IMR-90 (cell line): ENCODE measurements around the gene C1orf116. TPM values are rescaled to one million over a fixed set of nuclear protein-coding genes. Genes with fewer than 3 reads are reported as not detected.
A peak's percentile ranks its signal among the peaks of the same experiment; 100 is the strongest.

Source experiments
- ATAC-seq: fragments of 200-7000 bp; cut with Tn5 transposase; 2 replicates; pipeline ENCODE4 v1.9.1; 2020; ENCODE audit warnings: low read depth, mild to moderate bottlenecking, moderate library complexity
- BruUV-seq: library from RNA; stranded (reverse); fragments of 400-500 nt; replicated peaks from 2 replicates; lab custom pipeline; 2021; lab: Mats Ljungman, UMichigan
- CTCF ChIA-PET: fragments of 300-600 bp; formaldehyde crosslinking; extraction: SDS; loops from one replicate; lab custom pipeline; 2021; ENCODE audit warnings: antibody characterized with exemption; lab: Yijun Ruan, JAX
- POLR2A ChIA-PET: fragments of 300-600 bp; sonication (Branson Sonifier 250); formaldehyde crosslinking; loops from one replicate; lab custom pipeline; 2022; ENCODE audit warnings: antibody characterized with exemption; ENCODE audit not compliant: unreplicated experiment; lab: Charles Lee
- DNase-seq: peaks from one replicate; pipeline ENCODE4 v3.0.0; 2013
- H2AFZ ChIP-seq: replicated peaks from 2 replicates; pipeline ENCODE3; 2013; ENCODE audit warnings: low read length, mild to moderate bottlenecking; ENCODE audit not compliant: poor library complexity
- H2AK5ac ChIP-seq: 2 replicates; pipeline ENCODE4 v1.6.1; 2013; ENCODE audit warnings: low read depth, low read length, inconsistent platforms
- H2AK9ac ChIP-seq: replicated peaks from 2 replicates; pipeline ENCODE3; 2013; ENCODE audit warnings: mild to moderate bottlenecking, low read depth, low read length, moderate library complexity; ENCODE audit not compliant: poor library complexity
- H2BK120ac ChIP-seq: 2 replicates; pipeline ENCODE4 v1.6.1; 2013; ENCODE audit warnings: low read depth, low read length, inconsistent platforms
- H2BK15ac ChIP-seq: 3 replicates; pipeline ENCODE4 v1.6.1; 2013; ENCODE audit warnings: low read depth, low read length, inconsistent platforms
- H2BK20ac ChIP-seq: 2 replicates; pipeline ENCODE4 v1.6.1; 2013; ENCODE audit warnings: low read depth, mild to moderate bottlenecking, inconsistent platforms, low read length, moderate library complexity
- H2BK5ac ChIP-seq: 2 replicates; pipeline ENCODE4 v1.6.1; 2013; ENCODE audit warnings: mild to moderate bottlenecking, low read depth, low read length, inconsistent platforms; ENCODE audit not compliant: poor library complexity, severe bottlenecking
- H3K14ac ChIP-seq: replicated peaks from 2 replicates; pipeline ENCODE4 v1.6.1; 2013; ENCODE audit warnings: low read depth, low read length, inconsistent platforms
- H3K18ac ChIP-seq: 2 replicates; pipeline ENCODE4 v1.6.1; 2013; ENCODE audit warnings: low read depth, low read length, control low read depth
- H3K23ac ChIP-seq: 2 replicates; pipeline ENCODE4 v1.6.1; 2013; ENCODE audit warnings: low read depth, low read length, inconsistent platforms
- H3K27ac ChIP-seq: 2 replicates; pipeline ENCODE4 v1.5.1; 2013; ENCODE audit warnings: mild to moderate bottlenecking, control low read depth, low read length; ENCODE audit not compliant: insufficient read depth
- H3K27me3 ChIP-seq: 2 replicates; pipeline ENCODE4 v1.6.1; 2013; ENCODE audit warnings: low read length; ENCODE audit not compliant: control insufficient read depth, insufficient read depth
- H3K36me3 ChIP-seq: 2 replicates; pipeline ENCODE4 v1.6.1; 2013; ENCODE audit warnings: low read length, mixed read lengths; ENCODE audit not compliant: control insufficient read depth, insufficient read depth
- H3K4ac ChIP-seq: 2 replicates; pipeline ENCODE4 v1.6.1; 2013; ENCODE audit warnings: low read depth, low read length, inconsistent platforms
- H3K4me1 ChIP-seq: 2 replicates; pipeline ENCODE4 v1.6.1; 2013; ENCODE audit warnings: low read length, mixed read lengths; ENCODE audit not compliant: control insufficient read depth, insufficient read depth
- H3K4me2 ChIP-seq: 2 replicates; pipeline ENCODE4 v1.6.1; 2013; ENCODE audit warnings: low read depth, mild to moderate bottlenecking, control low read depth, low read length, moderate library complexity
- H3K4me3 ChIP-seq: 2 replicates; pipeline ENCODE4 v1.5.1; 2013; ENCODE audit warnings: low read depth, mild to moderate bottlenecking, control low read depth, low read length, moderate library complexity; ENCODE audit not compliant: insufficient read depth
- H3K56ac ChIP-seq: 2 replicates; pipeline ENCODE4 v1.6.1; 2013; ENCODE audit warnings: low read length, inconsistent platforms; ENCODE audit not compliant: insufficient read depth; ENCODE audit errors: extremely low read depth
- H3K79me1 ChIP-seq, 2 experiments: 2 replicates each; pipeline ENCODE4 v1.6.1; 2013; ENCODE audit warnings: low read length in 2 of 2, inconsistent platforms in 1 of 2, low read depth in 1 of 2
- H3K9ac ChIP-seq: 2 replicates; pipeline ENCODE4 v1.6.1; 2013; ENCODE audit warnings: low read depth, low read length, control low read depth
- H3K9me1 ChIP-seq: 2 replicates; pipeline ENCODE4 v1.6.1; 2013; ENCODE audit warnings: low read length, inconsistent platforms; ENCODE audit not compliant: insufficient read depth
- H3K9me3 ChIP-seq: 2 replicates; pipeline ENCODE4 v1.6.1; 2013; ENCODE audit warnings: low read length; ENCODE audit not compliant: control insufficient read depth, insufficient read depth
- H4K20me1 ChIP-seq: 2 replicates; pipeline ENCODE4 v1.6.1; 2013; ENCODE audit warnings: low read length, inconsistent platforms; ENCODE audit not compliant: insufficient read depth
- H4K5ac ChIP-seq: 2 replicates; pipeline ENCODE4 v1.6.1; 2013; ENCODE audit warnings: mild to moderate bottlenecking, low read depth, low read length, control low read depth
- H4K8ac ChIP-seq, 2 experiments: 2 replicates each; pipeline ENCODE4 v1.6.1; 2013; ENCODE audit warnings: low read depth in 2 of 2, low read length in 2 of 2, control low read depth in 1 of 2, inconsistent platforms in 1 of 2
- H4K91ac ChIP-seq: 2 replicates; pipeline ENCODE4 v1.6.1; 2013; ENCODE audit warnings: low read depth, low read length, inconsistent platforms; ENCODE audit not compliant: insufficient read depth
- CEBPB ChIP-seq: IDR thresholded peaks from 2 replicates; pipeline ENCODE4 v1.6.1; 2012; ENCODE audit warnings: low read depth, low read length, improper control_type of control experiment
- CHD1 ChIP-seq: IDR thresholded peaks from 2 replicates; pipeline ENCODE4 v1.6.1; 2012; ENCODE audit warnings: low read depth, low read length, improper control_type of control experiment
- CTCF ChIP-seq: conservative IDR thresholded peaks from 2 replicates; pipeline ENCODE4 v1.5.1; 2012; ENCODE audit warnings: mild to moderate bottlenecking, low read depth, low read length, improper control_type of control experiment
- ELK1 ChIP-seq: fragments of 150-350 bp; IDR thresholded peaks from 2 replicates; pipeline ENCODE4 v1.6.1; 2016; ENCODE audit warnings: low read depth, mild to moderate bottlenecking, low read length, moderate library complexity, borderline replicate concordance
- FOS ChIP-seq: fragments of 150-350 bp; IDR thresholded peaks from 2 replicates; pipeline ENCODE4 v1.6.1; 2016; ENCODE audit warnings: low read depth, low read length
- MAFK ChIP-seq: IDR thresholded peaks from 2 replicates; pipeline ENCODE4 v1.6.1; 2012; ENCODE audit warnings: low read depth, low read length, improper control_type of control experiment
- MAZ ChIP-seq: IDR thresholded peaks from 2 replicates; pipeline ENCODE4 v1.6.1; 2012; ENCODE audit warnings: low read depth, mild to moderate bottlenecking, low read length, improper control_type of control experiment, moderate library complexity, borderline replicate concordance
- NFE2L2 ChIP-seq: fragments of 150-350 bp; IDR thresholded peaks from 2 replicates; pipeline ENCODE4 v1.6.1; 2016; ENCODE audit warnings: low read depth, mild to moderate bottlenecking, low read length
- RAD21 ChIP-seq: IDR thresholded peaks from 2 replicates; pipeline ENCODE4 v1.6.1; 2012; ENCODE audit warnings: low read length, improper control_type of control experiment
- RCOR1 ChIP-seq: IDR thresholded peaks from 2 replicates; pipeline ENCODE4 v1.6.1; 2012; ENCODE audit warnings: mild to moderate bottlenecking, low read length, improper control_type of control experiment; ENCODE audit not compliant: insufficient replicate concordance
- SMC3 ChIP-seq: fragments of 150-350 bp; IDR thresholded peaks from 2 replicates; pipeline ENCODE4 v1.6.1; 2016; ENCODE audit warnings: low read depth, mild to moderate bottlenecking, antibody characterized with exemption, low read length, moderate library complexity
- USF2 ChIP-seq: fragments of 150-350 bp; IDR thresholded peaks from 2 replicates; pipeline ENCODE4 v1.6.1; 2017; ENCODE audit warnings: mild to moderate bottlenecking, antibody characterized with exemption, low read length, low read depth
- WGBS, 2 experiments: methylation state at CpG; one replicate each; pipeline versions ENCODE4 v1.1.5 to v1.1.7; 2013; ENCODE audit warnings: missing lambda C conversion rate in 2 of 2; ENCODE audit not compliant: insufficient read length in 1 of 2; ENCODE audit errors: extremely low coverage in 2 of 2; 5-methylcytosine and 5-hydroxymethylcytosine counted together
- dilution Hi-C: fragments of 300-500 bp; cut with HindIII; formaldehyde crosslinking; loops from one replicate; pipeline ENCODE4 v1.14.3; 2018; ENCODE audit warnings: low sequenced_read_pairs; ENCODE audit not compliant: unreplicated experiment
- in situ Hi-C: fragments of 300-500 bp; cut with MboI; formaldehyde crosslinking; loops from 3 replicates; pipeline ENCODE4 v1.14.3; 2019; ENCODE audit warnings: low sequenced_read_pairs, inconsistent platforms, mixed read lengths
- intact Hi-C: fragments of 100-400 bp; cut with micrococcal nuclease; formaldehyde crosslinking; loops from 2 replicates; pipeline ENCODE4 v1.10.0; 2022
- polyA plus RNA-seq, 3 experiments: library from polyadenylated mRNA; depleted of rRNA; stranded (reverse); fragments of >200 nt; gene quantifications; 2 replicates each; pipeline ENCODE4 v1.2.3, GENCODE V29; 2012; ENCODE audit warnings: low replicate concordance in 1 of 3
- total RNA-seq: library from RNA; depleted of rRNA; stranded (reverse); fragments of >200 nt; gene quantifications from 2 replicates; pipeline ENCODE4 v1.2.3, GENCODE V29; 2012

The C1orf116 gene
- total and polyA plus RNA-seq, 2 of the 4 experiments (the other 2 are of a cell fraction), result under 0.01 to 0.03 TPM

GRCh38 chr1:207020709-207021107 lies 11.8 kb downstream of the C1orf116 start:
- ChIA-PET CTCF (no interaction called here), POLR2A (no interaction called here)
- no peak overlapping the region for H4K91ac ChIP-seq
- no peak overlapping the region for H3K4me3 ChIP-seq
- no peak overlapping the region for H2AK5ac ChIP-seq
- intact Hi-C loops (no loop called here), dilution Hi-C loops (no loop called here), in situ Hi-C loops (no loop called here)
- H3K23ac ChIP-seq, result no peak overlapping the region
- H3K9ac ChIP-seq, result no peak overlapping the region
- H3K36me3 ChIP-seq, result no peaks in the 10 kb centered on the region
- TF ChIP-seq SMC3 (no peak), MAZ (no peak), FOS (no peak), CTCF (no peak), CHD1 (no peak), USF2 (no peak), CEBPB (no peak), MAFK (no peak), RCOR1 (no peak), RAD21 (no peak), ELK1 (no peak), NFE2L2 (no peak)
- H3K56ac ChIP-seq, result no peak overlapping the region
- H4K20me1 ChIP-seq, result no peaks in the 10 kb centered on the region
- H3K9me1 ChIP-seq, result peaks cover 14% of the 10 kb centered on the region
- H2BK20ac ChIP-seq, result peak overlapping the region; percentile 48; the same call in 1 of the 2 replicates
- H4K5ac ChIP-seq, result no peak overlapping the region
- peak overlapping the region; percentile 7; the same call in 1 of the 2 replicates for H2BK120ac ChIP-seq
- peak overlapping the region; percentile 23; the same call in 1 of the 2 replicates for H3K4ac ChIP-seq
- peak; percentile 37 for DNase-seq
- no peaks in the 10 kb centered on the region for H3K9me3 ChIP-seq
- H3K14ac ChIP-seq, result peak overlapping the region; percentile 74; the same call in 1 of the 2 replicates
- H3K79me1 ChIP-seq, result no peaks in the 10 kb centered on the region
- peak overlapping the region; percentile 76 for H2AFZ ChIP-seq
- ATAC-seq, result no peak
- H3K27ac ChIP-seq, result no peak overlapping the region
- no TSS peak for BruUV-seq
- H2BK5ac ChIP-seq, result no peak overlapping the region
- no peaks in the 10 kb centered on the region; the same call in 1 of the 2 replicates for H3K27me3 ChIP-seq
- WGBS, 2 experiments, result no CpG with 5 or more reads among the region's 4 CpGs
- H3K4me2 ChIP-seq, result no peak overlapping the region
- H3K18ac ChIP-seq, result no peak overlapping the region
- H4K8ac ChIP-seq, result no peak overlapping the region; a peak in 1 of 4 replicates
- no peak overlapping the region; the same call in 2 of the 3 replicates for H2BK15ac ChIP-seq
- peak overlapping the region; percentile 57 for H2AK9ac ChIP-seq
- peaks cover 6% of the 10 kb centered on the region for H3K4me1 ChIP-seq
